Kidney (tissue), 14 donors: Measurements from ENCODE around the gene ADARB1. TPM values are rescaled to one million over a fixed set of nuclear protein-coding genes. Genes with fewer than 3 reads are reported as not detected.
A peak's percentile ranks its signal among the peaks of the same experiment; 100 is the strongest.

Experiments
- DNase-seq, 5 donors: peaks; one replicate each; pipeline ENCODE4 v3.0.0-alpha.2; 2013 to 2020
- FAIRE-seq: peaks from 2 replicates; lab custom pipeline; 2012; peaks lifted over from hg19 to GRCh38; lab: Jason Lieb, UNC
- H3K27ac ChIP-seq, 2 donors: one replicate each; pipeline ENCODE4 v1.7.0; 2013; ENCODE audit warnings: low read depth in 2 of 2, low read length in 2 of 2, inconsistent platforms in 1 of 2
- H3K27me3 ChIP-seq: one replicate; pipeline ENCODE4 v1.7.1; 2013; ENCODE audit warnings: low read length, inconsistent platforms; ENCODE audit not compliant: control insufficient read depth, insufficient read depth
- H3K36me3 ChIP-seq, 3 donors: one replicate each; pipeline versions ENCODE4 v1.7.0 to v1.7.1; 2013; ENCODE audit warnings: low read length in 3 of 3, control low read depth in 1 of 3, inconsistent platforms in 1 of 3; ENCODE audit not compliant: insufficient read depth in 3 of 3, control insufficient read depth in 2 of 3
- H3K4me1 ChIP-seq, 3 donors: one replicate each; pipeline versions ENCODE4 v1.7.0 to v1.7.1; 2013; ENCODE audit warnings: low read length in 3 of 3, inconsistent platforms in 1 of 3, low read depth in 1 of 3; ENCODE audit not compliant: control insufficient read depth in 2 of 3, insufficient read depth in 2 of 3
- H3K4me3 ChIP-seq, 3 donors: one replicate each; pipeline versions ENCODE4 v1.7.0 to v1.8.1; 2013; ENCODE audit warnings: low read length in 3 of 3, control low read depth in 1 of 3, inconsistent platforms in 1 of 3
- H3K9ac ChIP-seq, 3 donors: one replicate each; pipeline versions ENCODE4 v1.7.0 to v1.7.1; 2013; ENCODE audit warnings: low read length in 3 of 3, control low read depth in 1 of 3, inconsistent platforms in 1 of 3
- H3K9me3 ChIP-seq, 3 donors: one replicate each; pipeline versions ENCODE4 v1.7.0 to v1.7.1; 2013; ENCODE audit warnings: low read length in 3 of 3, control low read depth in 1 of 3, inconsistent platforms in 1 of 3; ENCODE audit not compliant: control insufficient read depth in 2 of 3, insufficient read depth in 1 of 3
- CTCF ChIP-seq: IDR thresholded peaks from 3 replicates; pipeline ENCODE4 v1.5.1; 2012; ENCODE audit warnings: mild to moderate bottlenecking, moderate library complexity, borderline replicate concordance; ENCODE audit not compliant: insufficient read depth; ENCODE audit errors: extremely low read depth
- intact Hi-C: fragments of 100-400 bp; cut with DNase I; formaldehyde crosslinking; loops from one replicate; pipeline ENCODE4 v1.11.1; 2022
- polyA plus RNA-seq: library from polyadenylated mRNA; stranded (reverse); fragments of 350-450 nt; fragmentation: Illumina TruSeq; extraction: RNeasy Lipid Tissue Mini Kit (QIAGEN cat#74804); gene quantifications from one replicate; pipeline ENCODE4 v1.2.3, GENCODE V29; 2014; ENCODE audit warnings: low read depth, low replicate concordance; ENCODE audit not compliant: insufficient read depth
- total RNA-seq: library from RNA; stranded (reverse); fragmentation: NEBNext Ultra II Directional; extraction: Animal tissue kit (Norgen Biotek cat#: 25700); gene quantifications from one replicate; pipeline ENCODE4 v1.2.1, GENCODE V29; 2021
- donor health status: control.
- donor health status: control.
- donor health status: control.
- donor health status: control.
- donor health status: control.
- donor health status: DM: yes; HTN: yes; CAD: no.
- donor health status: Normal renal cell carcinoma (clear cell type).

The ADARB1 gene
- total and polyA plus RNA-seq, 2 donors from 2014 or later = 6.7 to 34.9 TPM

- no peaks in the 10 kb centered on the region for H3K9me3 ChIP-seq
- no peaks in the 10 kb centered on the region for H3K36me3 ChIP-seq
- FAIRE-seq (no peak), DNase-seq (peak in 2 of 5 donors; percentile 64 to 69)
- intact Hi-C loops = no loop called here
- no peak overlapping the region for H3K9ac ChIP-seq
- H3K27me3 ChIP-seq = no peaks in the 10 kb centered on the region
- H3K4me3 ChIP-seq = no peak overlapping the region
- peaks cover 2 to 16% (median 8%) of the 10 kb centered on the region in 3 donors for H3K4me1 ChIP-seq
- no peak for TF ChIP-seq CTCF
- no peak overlapping the region for H3K27ac ChIP-seq
Observed at GRCh38 chr21:45029948-45030681, 44.3 kb upstream of the ADARB1 start.

GRCh38 chr21:45030682-45031570, 43.5 kb upstream of the ADARB1 start:
- Histone ChIP-seq H3K27ac (peak overlapping the region in 1 of 2 donors; percentile 17), H3K4me1 (peaks cover 2 to 16% (median 8%) of the 10 kb centered on the region in 3 donors), H3K36me3 (no peaks in the 10 kb centered on the region), H3K27me3 (no peaks in the 10 kb centered on the region), H3K9ac (no peak overlapping the region), H3K4me3 (no peak overlapping the region), H3K9me3 (no peaks in the 10 kb centered on the region)
- no peak for TF ChIP-seq CTCF
- DNase-seq (peak in 1 of 5 donors; percentile 45), FAIRE-seq (no peak)
- intact Hi-C loops = no loop called here

GRCh38 chr21:45031571-45032191, 42.7 kb upstream of the ADARB1 start:
- TF ChIP-seq CTCF = no peak
- H3K27ac ChIP-seq = no peak overlapping the region
- no peak overlapping the region for H3K9ac ChIP-seq
- intact Hi-C loops = no loop called here
- FAIRE-seq = no peak
- H3K9me3 ChIP-seq = peaks cover 0 to 2% (median 0%) of the 10 kb centered on the region in 3 donors
- peak in 2 of 5 donors; percentile 57 to 69 for DNase-seq
- peaks cover 2 to 16% (median 8%) of the 10 kb centered on the region in 3 donors for H3K4me1 ChIP-seq
- H3K36me3 ChIP-seq = no peaks in the 10 kb centered on the region
- H3K4me3 ChIP-seq = no peak overlapping the region
- H3K27me3 ChIP-seq = no peaks in the 10 kb centered on the region
